GM20000 (cell line): ENCODE data around the gene PHF21A.

Source experiments
- DNase-seq: peaks from one replicate; pipeline ENCODE4 v3.0.0; 2012; ENCODE audit warnings: low spot score
- CTCF ChIP-seq: IDR thresholded peaks from 2 replicates; pipeline ENCODE4 v1.5.1; 2012; ENCODE audit warnings: mild to moderate bottlenecking, control low read depth; ENCODE audit errors: extremely low read depth, missing control alignments

The PHF21A gene

DNA sequence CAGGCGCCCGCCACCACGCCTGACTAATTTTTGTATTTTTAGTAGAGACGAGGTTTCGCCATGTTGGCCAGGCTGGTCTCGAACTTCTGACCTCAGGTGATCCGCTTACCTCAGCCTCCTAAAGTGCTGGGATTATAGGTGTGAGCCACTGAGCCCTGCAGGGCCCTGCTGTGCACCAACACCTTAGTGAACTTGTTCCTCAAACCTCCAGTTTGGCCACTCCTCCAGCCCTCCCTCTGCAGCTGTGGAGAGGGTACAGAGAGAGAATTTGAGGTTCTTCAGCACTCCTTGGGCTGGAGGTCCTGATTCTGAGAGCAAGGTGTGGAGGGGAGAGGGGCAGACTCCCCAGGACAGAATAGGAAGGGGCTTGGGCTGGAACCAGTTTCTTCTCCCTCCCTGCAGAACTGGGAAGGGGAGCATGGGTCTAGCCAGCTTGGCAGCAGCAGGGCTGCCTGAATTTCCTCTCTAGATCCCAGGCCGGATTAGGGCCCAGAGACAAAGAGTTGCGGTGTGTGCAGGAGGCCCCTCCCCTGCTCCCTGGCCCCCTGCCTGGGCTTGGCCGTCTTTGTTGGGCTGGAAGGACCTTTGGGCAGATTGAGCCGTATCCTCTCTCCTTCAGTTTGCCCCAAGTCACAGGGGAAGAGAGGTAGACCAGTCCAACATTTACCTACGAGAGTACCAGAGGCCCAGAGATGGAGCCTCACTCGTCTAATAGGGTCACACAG lies 201.3 kb downstream of the PHF21A start:
- DNase-seq, result no peak
- no peak for TF ChIP-seq CTCF

GRCh38 chr11:45918962-45919675 lies 202.1 kb downstream of the PHF21A start:
- DNase-seq, result no peak
- no peak for TF ChIP-seq CTCF

GRCh38 chr11:45918331-45918941 lies 202.8 kb downstream of the PHF21A start:
- DNase-seq, result peak; percentile 89
- no peak for TF ChIP-seq CTCF

GRCh38 chr11:45917623-45918330 lies 203.5 kb downstream of the PHF21A start, which contains the start of gene PEX16:
Gene PEX16 (minus strand): TSS chr11:45917877. CDS start chr11:45917811, 66 bp downstream.
- peak; percentile 98 for DNase-seq
- no peak for TF ChIP-seq CTCF

DNA sequence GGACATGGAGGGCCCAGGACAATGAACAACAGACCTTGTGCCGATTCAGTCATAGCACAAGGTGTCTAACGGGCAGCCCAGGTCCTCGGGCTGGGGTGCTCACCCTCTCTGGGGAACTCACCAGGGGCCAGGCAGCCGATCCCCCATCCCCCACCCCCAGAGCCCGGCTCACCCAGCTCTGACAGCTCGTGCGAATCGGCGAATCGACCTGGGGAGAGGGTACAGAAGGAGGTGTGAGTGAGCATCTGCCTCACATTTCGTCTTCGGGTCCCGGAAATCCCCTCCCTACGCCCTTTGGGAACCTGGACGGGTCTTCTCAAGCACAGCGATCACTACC lies 204.0 kb downstream of the PHF21A start:
- DNase-seq, result no peak
- no peak for TF ChIP-seq CTCF

DNA sequence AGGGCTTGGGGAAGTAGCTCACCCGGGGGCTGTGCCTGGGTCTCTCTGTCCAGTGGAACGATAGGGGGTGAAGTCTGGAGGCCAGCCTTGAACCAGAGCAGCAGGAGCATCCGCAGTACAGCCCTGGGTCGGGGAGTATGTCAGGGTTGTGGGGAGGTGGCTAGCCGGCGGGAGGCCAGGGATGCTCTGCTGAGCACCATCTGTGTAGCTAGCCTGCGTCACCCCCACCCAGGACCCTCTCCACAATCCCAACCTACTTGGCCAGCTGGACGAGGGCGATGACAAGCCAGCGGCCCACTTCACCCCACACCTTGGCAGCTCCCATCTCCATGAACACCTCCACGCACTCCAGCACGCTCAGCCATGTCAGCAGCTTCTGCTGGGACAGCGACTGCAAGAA lies 205.8 kb downstream of the PHF21A start:
- DNase-seq, result no peak
- TF ChIP-seq CTCF, result no peak
